ENCODE results near the gene PIEZO2.

PIEZO2 gene

DNA sequence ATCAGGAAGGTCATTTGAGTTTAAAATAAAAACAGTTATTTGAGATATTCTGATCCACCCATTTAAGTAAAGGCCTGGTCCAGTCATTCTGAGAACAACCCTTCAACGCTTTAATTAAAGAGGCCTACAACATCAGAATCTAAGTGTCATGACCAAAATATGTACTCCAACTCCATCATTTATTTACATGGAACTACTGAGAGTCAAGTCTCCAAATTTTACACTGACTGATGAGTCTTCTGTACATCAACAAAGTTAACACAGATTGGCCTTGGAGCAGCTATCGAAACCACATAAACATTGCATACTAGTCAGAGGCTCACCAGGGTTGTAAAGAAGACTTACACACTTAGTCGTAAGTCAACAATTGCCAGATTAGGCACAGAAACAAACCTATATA lies 37.1 kb downstream of the PIEZO2 start:
- no peak for DNase-seq (ENCODE audit: low spot score)

DNA sequence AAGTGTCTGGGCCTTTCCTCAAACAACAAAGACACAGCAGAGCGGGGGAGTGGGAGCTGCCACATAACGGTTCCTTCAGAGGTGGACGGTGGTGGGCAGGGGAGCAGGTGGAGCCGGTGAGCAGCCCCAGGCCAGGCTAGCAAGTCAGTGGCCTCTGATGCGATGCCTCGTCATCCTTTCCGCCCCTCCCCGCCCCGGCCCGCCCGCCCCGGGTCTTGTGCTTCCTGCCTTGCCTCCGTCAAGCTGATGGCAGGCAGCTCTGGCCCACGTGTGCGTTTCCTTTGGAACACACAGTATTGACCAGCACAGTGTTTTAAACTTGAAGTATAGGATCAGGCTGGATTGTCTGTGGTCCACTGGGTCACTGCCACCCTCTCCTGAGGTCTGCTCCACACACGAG lies 38.9 kb downstream of the PIEZO2 start:
- DNase-seq (ENCODE audit: low spot score): no peak

DNA sequence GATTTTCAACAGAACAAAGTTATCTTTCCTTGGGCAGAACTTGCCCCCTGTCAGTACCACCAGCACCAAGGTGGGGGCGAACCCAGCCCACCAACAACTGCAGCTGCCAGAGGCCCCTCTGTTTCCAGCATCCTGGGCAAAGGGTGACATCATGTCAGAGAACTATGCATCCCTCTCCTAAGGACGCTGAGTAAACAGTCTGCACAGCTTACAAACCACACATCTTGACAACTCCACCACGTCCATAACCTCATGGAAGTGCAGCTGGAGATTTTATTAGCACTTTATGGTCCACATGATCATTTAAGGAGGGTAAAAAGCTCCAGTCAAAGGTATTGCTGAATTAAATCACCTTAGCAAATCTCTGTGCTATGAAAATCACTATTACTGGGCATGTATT lies 40.4 kb downstream of the PIEZO2 start:
- no peak for DNase-seq (ENCODE audit: low spot score)

DNA sequence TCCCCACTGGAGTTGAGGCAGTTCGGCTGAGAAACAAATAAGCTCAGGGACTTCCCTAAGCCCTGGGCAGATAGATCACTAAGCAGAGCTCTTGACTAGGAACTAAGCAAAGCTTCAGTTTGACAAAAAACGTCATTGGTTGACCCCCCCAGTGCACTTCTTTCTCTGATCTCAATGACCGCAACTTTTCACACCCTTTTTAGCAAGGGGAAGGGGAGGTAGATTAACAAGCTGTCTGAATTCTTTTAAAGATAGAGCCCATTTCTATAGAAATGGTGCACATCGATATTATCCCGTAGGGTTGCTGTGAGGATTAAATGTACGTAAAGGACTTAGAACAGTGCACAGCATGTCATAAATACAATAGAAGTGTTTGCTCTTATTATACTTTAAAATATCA lies 42.5 kb downstream of the PIEZO2 start:
- DNase-seq (ENCODE audit: low spot score): no peak

DNA sequence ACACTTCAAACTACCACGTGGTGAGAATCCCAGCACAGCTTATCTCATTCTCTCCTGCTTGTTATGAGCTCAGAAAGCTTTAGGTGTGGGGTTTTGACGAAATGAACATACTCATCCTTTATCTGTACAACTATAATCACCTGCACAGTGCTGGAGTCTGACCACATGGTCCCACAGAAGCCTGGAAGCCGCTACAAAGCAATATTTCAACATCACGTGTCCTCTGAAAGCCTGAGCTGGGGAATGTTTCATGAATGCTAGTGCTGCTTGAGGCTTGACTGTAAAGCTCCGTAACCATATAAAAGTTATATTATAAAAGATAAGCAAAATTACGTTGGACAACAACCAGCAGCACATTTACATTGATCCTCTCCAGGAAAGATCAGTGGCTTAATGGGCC lies 43.9 kb downstream of the PIEZO2 start:
- no peak for DNase-seq (ENCODE audit: low spot score)

DNA sequence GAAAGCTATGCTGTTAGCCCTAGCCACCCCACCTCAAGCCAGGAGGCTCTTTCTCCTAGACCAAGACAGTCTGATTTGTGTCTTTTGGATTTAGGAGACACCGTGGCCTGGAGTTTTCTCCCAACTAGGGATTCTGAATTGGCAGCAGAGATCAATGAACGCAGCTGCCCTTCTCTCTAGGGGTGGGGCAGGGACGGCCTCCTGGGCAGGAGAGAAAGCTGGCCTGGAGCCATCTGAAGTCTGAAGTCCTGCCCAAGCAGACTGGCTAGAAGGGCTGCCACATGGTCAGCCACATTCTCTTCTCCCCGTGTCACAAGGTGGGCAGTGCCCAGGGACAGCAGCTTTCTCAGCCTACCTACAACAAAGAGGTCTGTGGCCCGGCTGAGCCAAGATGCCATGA lies 45.1 kb downstream of the PIEZO2 start:
- no peak for DNase-seq (ENCODE audit: low spot score)

DNA sequence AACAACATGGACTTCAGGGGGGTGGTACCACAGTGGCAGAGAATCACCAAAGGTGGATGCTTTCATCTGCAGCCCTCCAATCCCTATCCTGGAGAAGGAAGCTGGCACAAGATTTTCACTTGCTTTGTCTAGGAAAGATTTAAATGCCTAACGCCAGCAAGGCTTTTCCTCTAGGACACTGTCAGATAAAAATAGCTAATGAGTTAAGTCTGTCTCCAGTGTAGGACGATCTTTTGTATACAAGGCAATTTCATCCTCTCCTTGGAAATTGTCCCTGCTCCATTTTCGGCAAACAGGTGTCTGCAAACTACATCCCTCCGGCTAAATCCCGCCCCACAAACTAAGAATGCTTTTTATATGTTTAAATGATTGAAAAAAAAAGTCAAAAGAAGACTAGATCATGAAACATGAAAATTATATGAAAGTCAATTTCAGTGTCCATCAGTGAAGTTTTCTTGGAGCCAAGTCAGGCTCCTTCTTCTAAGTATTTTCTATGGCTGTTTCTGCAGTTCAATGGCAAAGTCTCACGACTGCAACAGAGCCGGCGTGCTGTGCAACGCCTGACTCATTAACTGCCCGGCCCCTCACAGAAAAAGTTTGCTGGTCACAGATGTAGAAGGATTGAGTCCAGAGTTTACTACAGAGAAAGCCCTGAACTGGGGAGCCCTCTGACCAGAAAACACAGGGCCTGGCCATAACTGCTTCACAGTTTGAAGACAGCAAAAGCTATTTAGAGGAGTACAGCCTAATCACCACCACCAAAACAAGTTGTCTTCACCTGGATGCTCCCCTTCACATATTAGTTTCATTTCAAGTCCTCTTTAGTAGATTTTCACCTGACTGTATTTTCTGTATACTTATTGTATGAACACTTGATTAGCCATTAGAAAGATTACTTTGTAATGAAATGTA lies 52.3 kb downstream of the PIEZO2 start:
- no peak for DNase-seq (ENCODE audit: low spot score)

DNA sequence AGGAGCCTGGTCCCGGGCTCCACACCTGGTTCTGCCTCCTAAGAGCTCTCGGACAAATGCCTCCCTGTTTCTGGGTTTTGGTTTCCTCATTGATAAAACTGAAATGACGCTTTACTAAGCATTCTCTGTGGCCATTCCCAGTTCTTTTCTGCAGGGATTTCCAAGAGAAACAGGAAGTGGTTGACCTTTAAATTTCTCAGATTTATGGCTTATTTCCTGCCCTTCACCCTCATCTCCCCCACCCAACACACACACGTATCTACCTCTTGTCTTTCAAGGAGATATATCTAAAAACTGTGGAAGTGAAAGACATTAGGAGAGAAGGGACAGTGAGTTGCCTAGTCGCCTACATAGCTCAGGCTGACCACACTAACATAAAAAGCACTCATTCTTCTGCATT lies 53.0 kb downstream of the PIEZO2 start:
- DNase-seq (ENCODE audit: low spot score): no peak

DNA sequence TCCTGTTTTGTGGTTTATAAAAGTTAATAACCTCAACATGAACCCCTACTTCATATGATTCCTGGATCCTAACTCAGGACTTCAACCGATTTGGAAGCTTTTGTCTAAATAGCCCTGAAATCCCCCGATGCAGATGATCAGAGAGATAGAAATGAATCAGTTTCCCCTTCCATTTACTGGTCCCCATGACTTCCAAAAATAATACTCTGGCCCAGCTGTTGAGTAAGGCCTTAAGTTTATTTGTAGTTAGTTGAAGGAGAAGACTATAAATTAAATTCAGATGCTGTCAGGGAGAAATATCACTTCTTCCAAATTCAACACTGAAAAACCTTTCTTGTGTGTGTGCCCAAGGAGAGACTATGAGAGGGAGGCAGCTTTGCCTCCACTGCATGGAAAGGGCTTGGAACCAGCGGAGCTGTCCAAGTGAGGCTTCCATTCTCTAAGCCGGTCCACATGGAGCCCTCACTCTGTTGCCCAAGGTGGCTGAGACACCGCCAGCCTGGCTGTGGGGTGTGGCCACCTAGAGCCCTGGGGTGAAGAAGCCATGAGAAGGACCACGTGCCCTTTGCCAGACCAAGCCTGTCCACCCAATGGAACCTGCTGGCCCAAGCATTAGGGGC lies 53.6 kb downstream of the PIEZO2 start:
- DNase-seq (ENCODE audit: low spot score): no peak

DNA sequence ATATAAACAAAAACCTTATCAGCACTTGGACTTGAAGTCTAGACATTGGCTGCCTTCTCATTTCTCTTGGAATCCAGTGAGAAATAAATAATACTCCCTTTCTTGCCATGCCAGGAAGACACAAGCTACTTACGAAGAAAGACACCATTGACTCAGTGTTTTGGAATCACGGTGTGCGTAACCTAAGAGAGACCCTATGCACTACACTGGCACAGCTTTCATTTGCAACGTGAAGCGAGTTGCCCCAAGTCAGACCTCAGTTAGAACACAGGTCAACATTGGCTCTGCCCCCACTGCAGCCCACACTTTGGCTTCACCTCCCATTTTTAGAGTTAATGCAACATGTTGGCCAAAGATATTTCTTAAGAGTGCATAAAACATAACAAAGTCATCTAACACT lies 54.2 kb downstream of the PIEZO2 start:
- no peak for DNase-seq (ENCODE audit: low spot score)

DNA sequence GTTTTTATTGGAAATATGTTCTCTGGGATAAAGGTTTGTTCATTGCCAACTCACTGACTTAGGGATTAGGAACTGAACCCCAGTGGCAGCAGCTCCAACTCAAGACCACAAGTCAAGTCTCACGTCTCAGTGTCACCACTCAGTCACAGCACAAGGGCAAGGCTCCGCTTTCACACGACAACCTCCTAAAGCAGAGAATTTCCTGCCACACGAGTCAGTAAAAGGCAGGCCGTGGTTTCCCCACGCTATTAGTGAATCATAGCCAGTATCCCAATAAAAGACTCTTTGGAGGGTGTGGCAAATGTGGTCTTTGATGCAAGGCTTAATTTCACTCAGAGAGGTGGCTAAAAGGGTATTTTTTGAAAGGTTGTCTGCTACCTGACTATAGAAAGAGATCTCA lies 57.6 kb downstream of the PIEZO2 start:
- DNase-seq (ENCODE audit: low spot score): no peak

DNA sequence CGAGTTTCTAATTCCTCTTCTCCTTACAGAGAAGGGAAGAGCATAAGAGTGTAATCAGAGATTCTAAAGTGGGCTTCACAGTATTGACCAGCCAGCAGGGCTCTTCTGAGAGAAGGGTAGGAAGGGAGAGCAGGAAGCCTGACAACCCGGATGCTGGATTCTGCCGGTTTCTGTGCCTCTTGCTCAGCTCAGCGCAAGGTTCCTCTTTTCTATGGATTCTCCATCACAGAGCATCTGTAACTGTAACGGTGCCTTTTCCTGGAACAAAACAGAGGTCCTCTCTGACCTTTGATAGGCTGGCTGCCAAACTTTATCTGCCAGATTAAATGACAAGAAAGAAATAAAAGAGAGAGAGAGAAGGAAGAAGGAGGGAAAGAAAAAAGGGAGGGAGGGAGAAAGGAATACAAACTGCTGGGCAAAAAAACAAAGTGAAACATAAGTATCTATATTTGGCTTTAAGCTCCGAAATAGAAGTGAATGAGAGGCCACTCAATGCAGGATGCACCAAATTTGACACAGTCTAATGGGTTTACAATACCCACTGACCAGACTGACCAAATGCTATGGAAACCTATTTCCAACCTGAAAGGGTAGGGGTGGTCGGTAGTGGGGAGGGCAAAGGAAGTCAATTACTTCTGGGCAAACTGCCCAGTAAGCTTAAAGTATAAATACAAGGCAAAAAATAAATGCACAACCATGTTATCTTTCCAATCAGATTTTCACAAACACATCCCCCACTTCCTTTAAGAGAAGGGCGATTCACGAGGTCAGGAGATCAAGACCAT lies 59.2 kb downstream of the PIEZO2 start:
- no peak for DNase-seq (ENCODE audit: low spot score)

DNA sequence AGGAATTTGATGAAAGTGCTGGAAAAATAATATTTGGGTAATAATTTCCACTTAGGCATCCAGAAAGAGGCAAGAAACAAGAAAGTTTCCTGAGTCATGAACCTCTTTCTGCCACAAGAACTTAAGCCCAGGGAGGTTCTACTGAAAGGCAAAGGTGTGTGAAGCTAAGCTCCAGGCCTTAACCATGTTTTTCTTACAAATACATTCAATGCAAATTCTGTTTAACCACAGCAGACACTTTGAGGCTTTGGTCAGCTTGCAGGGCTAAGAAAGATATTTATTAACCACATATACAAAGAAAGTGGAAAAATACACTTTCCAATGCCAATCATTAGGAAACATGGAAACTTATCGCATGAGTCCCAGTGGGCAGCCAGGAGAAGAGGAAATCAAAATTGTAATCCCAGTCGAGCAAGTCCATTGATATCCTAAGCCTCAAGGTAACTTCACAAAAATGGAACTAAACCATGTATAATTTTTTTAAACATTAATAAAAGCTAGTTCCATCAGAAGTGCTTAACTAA lies 68.3 kb downstream of the PIEZO2 start:
- no peak for DNase-seq (ENCODE audit: low spot score)

DNA sequence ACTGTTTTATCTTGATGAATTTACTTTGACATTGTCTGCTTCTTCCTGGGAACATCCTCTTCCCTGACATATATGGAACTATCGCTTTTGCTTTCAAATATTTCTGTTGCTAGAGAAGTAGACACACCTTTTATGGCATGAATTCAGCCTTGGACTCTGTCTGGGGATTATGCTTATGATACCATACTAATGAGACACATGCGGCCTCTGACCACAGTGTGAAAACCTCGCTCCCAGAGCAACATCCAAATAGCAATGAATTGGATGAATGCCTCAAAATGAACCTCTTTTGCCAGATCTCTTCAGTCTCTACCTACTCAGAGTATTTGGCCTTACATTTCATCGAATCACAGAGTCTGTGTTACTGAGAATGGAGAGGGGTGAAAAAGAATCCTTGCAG lies 70.9 kb downstream of the PIEZO2 start:
- DNase-seq (ENCODE audit: low spot score): no peak

DNA sequence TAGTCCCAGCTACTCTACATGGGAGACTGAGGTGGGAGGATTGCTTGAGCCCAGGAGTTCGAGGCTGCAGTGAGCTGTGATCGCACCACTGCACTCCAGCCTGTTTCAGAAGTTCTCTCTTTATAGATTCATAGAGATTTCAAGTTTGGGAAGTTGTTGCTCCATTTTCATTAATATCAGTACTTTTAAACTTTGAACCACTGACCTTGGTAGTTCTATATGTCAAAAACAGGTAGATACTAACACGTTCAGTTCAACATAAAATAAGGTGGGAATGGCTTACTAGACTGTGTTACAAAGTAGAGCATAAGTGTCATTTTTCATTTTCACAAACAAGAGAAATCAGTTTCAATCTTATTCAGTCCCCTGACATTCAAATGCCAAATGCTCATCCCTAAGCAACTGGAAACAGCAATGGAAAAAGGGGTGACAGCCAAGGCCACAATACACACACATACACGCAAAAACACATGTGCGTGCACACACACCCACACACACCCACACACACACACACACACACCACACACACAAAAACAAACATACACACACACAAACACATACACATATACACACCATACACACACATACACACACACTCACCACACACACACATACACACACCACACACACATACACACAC lies 71.7 kb downstream of the PIEZO2 start:
- no peak for DNase-seq (ENCODE audit: low spot score)

DNA sequence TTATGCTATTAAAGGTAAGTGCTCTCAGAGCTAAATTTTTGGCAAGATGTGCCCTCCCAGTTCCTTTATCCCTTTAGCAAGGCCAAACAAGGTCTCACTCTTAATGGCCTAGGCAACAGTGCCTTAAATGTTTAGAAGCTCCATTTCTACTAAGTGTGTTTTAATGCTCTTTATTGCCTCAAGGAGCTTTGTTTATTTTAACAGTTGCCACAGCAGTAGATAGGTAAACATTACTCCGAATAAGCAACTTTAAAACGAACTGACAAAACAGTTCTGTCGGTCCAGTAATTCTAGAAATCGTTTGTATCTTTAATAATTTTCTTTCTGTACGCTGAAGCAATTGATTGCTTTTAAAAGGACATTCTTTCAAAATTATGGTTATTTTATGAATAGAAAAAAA lies 74.5 kb downstream of the PIEZO2 start:
- no peak for DNase-seq (ENCODE audit: low spot score)

DNA sequence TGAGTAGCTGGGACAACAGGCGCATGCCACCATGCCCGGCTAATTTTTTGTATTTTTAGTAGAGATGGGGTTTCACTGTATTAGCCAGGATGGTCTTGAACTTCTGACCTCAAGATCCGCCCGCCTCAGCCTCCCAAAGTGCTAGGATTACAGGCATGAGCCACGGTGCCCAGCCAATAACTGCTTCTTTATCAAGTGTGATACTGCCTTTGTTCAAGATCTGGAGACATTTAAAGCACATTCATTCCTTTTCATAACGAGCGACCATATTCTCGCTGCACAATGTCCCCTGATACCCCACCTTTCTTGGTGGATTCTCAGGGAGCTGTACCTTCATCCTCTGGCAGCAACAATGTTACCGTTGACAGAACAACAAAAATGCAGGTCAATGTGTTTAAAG lies 75.4 kb downstream of the PIEZO2 start:
- no peak for DNase-seq (ENCODE audit: low spot score)

DNA sequence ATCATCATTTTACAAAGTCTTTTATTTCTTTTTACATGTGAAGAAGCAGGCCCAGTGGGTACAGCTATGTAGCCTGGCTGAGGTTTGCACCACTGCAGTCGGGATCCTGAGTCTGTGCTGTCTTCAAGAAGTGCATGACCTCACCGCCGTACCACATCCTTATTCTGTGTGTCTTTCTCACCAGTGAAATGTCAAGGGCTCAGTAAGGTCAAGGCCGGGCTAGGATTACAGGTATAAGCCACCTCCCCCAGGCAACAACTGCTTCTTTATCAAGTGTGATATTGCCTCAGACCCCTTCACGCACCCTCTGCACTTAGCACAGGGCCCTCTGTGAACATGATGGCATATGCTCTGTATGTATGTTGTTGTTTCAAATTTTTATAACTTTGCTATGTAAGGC lies 76.7 kb downstream of the PIEZO2 start:
- no peak for DNase-seq (ENCODE audit: low spot score)

DNA sequence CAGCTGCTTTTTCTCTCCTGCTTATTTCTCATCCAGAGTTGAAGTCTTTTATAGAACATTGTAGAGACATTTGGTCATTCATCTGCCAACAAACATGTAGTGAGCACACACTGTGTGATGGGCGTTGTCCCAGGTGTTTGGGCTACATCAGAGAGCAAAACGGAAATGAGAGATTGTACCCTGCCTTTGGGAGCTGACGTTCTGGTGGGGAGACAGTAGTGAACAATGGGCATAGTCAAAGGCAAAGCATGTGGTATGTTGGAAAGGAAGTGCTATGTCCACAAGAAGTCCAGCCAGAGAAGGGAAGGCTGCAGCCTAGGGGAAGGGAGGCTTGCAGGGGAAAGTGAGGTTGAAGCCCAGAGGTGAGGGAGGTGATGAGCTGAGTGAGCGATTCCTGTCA lies 78.1 kb downstream of the PIEZO2 start:
- no peak for DNase-seq (ENCODE audit: low spot score)

DNA sequence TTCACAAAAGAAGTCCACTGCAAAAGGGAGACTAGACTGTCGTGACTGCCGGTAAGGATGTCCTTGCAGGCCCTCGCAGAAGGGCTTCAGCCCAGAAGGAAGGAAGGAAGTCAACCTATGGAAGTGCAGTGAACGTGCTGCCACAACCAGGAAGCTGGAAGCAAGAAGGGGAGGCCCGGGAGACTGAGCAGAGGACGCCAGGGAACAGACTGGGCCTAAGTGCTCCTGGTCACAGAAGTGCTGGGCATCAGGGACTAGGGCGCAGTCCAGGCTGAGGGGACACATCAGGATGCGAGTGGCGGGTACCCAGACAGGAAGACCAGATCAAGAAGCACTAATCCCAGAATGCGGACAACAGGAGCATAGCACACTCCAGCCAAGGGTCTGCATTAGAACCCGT lies 78.8 kb downstream of the PIEZO2 start:
- no peak for DNase-seq (ENCODE audit: low spot score)

DNA sequence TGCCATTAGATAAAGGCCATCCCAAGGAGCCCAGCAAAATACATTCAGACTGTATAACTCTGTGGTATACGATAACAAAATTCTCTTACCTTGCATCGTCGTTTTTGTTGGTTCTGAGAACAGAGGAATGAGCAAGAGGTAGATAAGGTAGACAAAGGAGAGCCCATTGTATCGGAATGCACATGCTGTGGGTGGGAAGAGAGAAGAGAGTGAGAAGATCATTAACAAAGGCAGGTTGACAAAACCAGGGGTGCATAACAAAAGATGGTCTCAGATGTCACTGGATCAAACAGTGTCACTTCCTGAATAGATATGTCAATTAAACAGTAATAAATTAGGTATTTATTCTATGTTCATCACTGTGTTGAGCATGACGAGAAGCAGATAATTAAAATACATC lies 83.3 kb downstream of the PIEZO2 start:
- no peak for DNase-seq (ENCODE audit: low spot score)

DNA sequence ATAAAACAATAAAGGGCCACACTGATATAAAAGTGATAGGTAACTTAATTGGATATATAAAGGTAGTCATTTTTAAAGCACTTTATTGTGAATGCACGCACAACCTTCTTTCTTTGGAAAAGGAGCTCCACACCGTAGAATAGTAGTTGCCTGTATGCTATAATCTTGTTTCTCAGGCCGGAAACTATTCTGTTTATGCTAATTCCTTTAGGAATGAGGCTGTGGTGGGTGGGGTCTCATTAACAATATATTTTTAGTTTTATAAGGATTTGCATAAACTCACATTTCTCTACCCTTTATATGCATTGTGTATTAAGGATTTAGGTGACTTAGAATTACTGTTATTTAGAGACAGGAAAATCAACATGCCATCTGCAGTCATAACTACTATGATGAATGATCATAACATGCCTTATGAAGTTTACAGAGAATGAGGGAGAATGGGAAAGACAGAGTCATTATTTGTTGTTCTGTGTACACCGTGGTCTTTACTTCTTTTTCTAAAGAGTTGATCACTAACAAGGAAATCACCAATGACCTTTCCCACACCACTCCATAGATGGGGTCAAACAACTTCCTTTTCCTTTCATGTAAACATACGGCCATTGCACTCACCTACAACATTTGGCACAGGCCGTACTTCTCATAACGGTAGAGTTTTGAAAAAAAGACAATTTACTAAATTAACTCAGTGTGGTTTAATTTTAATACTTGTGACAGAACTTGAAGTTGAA lies 84.5 kb downstream of the PIEZO2 start:
- no peak for DNase-seq (ENCODE audit: low spot score)
